CD4-positive, CD25-positive, alpha-beta regulatory T cell (primary cell): ENCODE data around the gene TPPP. TPM values are rescaled to one million over a fixed set of nuclear protein-coding genes. Genes with fewer than 3 reads are reported as not detected.

Source experiments
- ATAC-seq, 2 donors: fragments of 150-1000 bp; cut with Tn5 transposase; one replicate each; pipeline ENCODE4 v1.10.0; 2021; ENCODE audit warnings: low read depth in 2 of 2, moderate number of reproducible peaks in 2 of 2, moderate library complexity in 1 of 2
- DNase-seq, 3 donors: peaks; one replicate each; pipeline versions ENCODE4 v3.0.0 to v3.0.0-alpha.2; 2012 to 2022; ENCODE audit warnings: mixed read lengths in 1 of 3
- H3K27ac ChIP-seq: one replicate; pipeline ENCODE4 v1.7.0; 2013; ENCODE audit warnings: mild to moderate bottlenecking, low read length; ENCODE audit not compliant: insufficient read depth, poor library complexity, severe bottlenecking
- H3K27me3 ChIP-seq: one replicate; pipeline ENCODE4 v1.7.0; 2013; ENCODE audit warnings: low read length; ENCODE audit not compliant: control insufficient read depth, insufficient read depth
- H3K36me3 ChIP-seq: one replicate; pipeline ENCODE4 v1.7.0; 2013; ENCODE audit warnings: mild to moderate bottlenecking, low read length, moderate library complexity; ENCODE audit not compliant: control insufficient read depth, insufficient read depth
- H3K4me1 ChIP-seq: 2 replicates; pipeline ENCODE4 v1.7.0; 2013; ENCODE audit warnings: mild to moderate bottlenecking, low read length; ENCODE audit not compliant: insufficient read depth, control insufficient read depth, poor library complexity, severe bottlenecking
- H3K4me3 ChIP-seq: one replicate; pipeline ENCODE4 v1.7.0; 2013; ENCODE audit warnings: low read depth, mild to moderate bottlenecking, low read length, moderate library complexity
- H3K9me3 ChIP-seq, 2 experiments: 1 replicate in 1 of 2; 2 replicates in 1 of 2; pipeline ENCODE4 v1.7.0; 2013; ENCODE audit warnings: low read length in 2 of 2, mild to moderate bottlenecking in 1 of 2, moderate library complexity in 1 of 2; ENCODE audit not compliant: control insufficient read depth in 2 of 2
- H3K27ac Mint-ChIP-seq, 3 donors: one replicate each; pipeline ENCODE4 v1.8.0; 2020 to 2022; ENCODE audit warnings: mild to moderate bottlenecking in 3 of 3, mixed read lengths in 3 of 3, moderate library complexity in 2 of 3
- H3K27me3 Mint-ChIP-seq: one replicate; pipeline ENCODE4 v1.8.0; 2022; ENCODE audit warnings: mild to moderate bottlenecking, mixed read lengths
- H3K36me3 Mint-ChIP-seq: one replicate; pipeline ENCODE4 v1.8.0; 2020; ENCODE audit warnings: mixed read lengths
- H3K4me1 Mint-ChIP-seq, 4 donors: one replicate each; pipeline ENCODE4 v1.8.0; 2020 to 2022; ENCODE audit warnings: mixed read lengths in 4 of 4, mild to moderate bottlenecking in 1 of 4
- H3K4me3 Mint-ChIP-seq, 4 donors: one replicate each; pipeline ENCODE4 v1.8.0; 2020 to 2022; ENCODE audit warnings: mild to moderate bottlenecking in 4 of 4, mixed read lengths in 4 of 4, moderate library complexity in 3 of 4
- H3K9me3 Mint-ChIP-seq, 7 donors: one replicate each; pipeline ENCODE4 v1.8.0; 2020 to 2022; ENCODE audit warnings: mixed read lengths in 7 of 7, mild to moderate bottlenecking in 3 of 7, moderate library complexity in 2 of 7
- polyA plus RNA-seq, 4 donors: library from polyadenylated mRNA; unstranded; fragments of 300-500 nt; fragmentation: Illumina TruSeq; gene quantifications; one replicate each; pipeline ENCODE4 v1.2.3, GENCODE V29; 2021
- total RNA-seq: library from RNA; stranded (reverse); gene quantifications from one replicate; pipeline ENCODE4 v1.2.3, GENCODE V29; 2022

TPPP gene
- total and polyA plus RNA-seq, 5 donors from 2014 or later: 0.03 to 12.4 (median 0.26) TPM

DNA sequence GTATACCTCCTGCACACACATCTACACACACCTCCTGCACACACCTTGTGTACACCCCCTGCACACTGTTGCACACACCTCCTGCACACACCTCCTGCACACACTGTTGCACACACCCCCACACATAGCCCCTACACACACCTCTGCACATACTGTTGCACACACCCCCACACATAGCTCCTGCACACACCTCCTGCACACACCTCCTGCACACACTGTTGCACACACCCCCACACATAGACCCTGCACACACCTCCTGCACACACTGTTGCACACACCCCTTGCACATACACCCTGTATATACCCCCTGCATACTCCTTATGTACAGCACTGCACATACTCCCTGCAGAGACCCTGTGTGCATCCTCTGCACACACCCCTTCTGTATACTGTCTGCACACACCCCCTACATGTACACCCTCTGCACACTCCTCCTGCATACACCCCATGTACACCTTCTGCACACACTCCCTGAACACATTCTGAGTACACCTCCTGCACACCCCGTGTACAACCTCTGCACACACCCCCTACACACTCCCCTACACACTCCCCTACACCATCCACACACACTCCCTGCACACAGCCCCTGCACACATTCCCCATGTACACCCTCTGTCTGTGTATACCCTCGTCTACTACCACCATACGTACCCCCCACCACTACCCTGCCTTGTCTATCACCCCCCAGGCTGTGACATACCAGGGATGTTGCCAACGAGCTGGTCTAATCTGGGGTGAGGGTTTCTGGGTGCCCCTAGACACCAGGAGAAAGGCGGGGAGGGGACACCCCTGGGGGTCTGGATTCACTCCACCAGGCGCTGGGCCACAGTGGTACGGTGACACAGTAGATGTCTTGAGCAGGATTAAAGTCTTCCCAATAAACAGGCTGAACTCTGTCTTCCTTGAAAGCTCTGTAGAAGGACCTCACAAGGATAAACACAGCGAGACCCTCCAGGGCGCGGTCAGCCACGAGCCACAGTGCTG lies 82.1 kb downstream of the TPPP start:
- H3K4me3 ChIP-seq: peak overlapping the region; percentile 55
- Mint-ChIP-seq H3K27me3 (peaks cover 5% of the 10 kb centered on the region), H3K4me1 (peaks cover 16 to 50% (median 32%) of the 10 kb centered on the region in 4 donors), H3K4me3 (peak overlapping the region; percentile 66 to 94 (median 84)), H3K36me3 (no peaks in the 10 kb centered on the region), H3K27ac (peak overlapping the region; percentile 26 to 69 (median 38)), H3K9me3 (peaks cover 0 to 4% (median 0%) of the 10 kb centered on the region in 7 donors)
- H3K36me3 ChIP-seq: no peaks in the 10 kb centered on the region
- DNase-seq (no peak), ATAC-seq (no peak)
- H3K27ac ChIP-seq: no peak overlapping the region
- peaks cover 18% of the 10 kb centered on the region for H3K4me1 ChIP-seq
- no peaks in the 10 kb centered on the region for H3K9me3 ChIP-seq
- no peaks in the 10 kb centered on the region for H3K27me3 ChIP-seq

DNA sequence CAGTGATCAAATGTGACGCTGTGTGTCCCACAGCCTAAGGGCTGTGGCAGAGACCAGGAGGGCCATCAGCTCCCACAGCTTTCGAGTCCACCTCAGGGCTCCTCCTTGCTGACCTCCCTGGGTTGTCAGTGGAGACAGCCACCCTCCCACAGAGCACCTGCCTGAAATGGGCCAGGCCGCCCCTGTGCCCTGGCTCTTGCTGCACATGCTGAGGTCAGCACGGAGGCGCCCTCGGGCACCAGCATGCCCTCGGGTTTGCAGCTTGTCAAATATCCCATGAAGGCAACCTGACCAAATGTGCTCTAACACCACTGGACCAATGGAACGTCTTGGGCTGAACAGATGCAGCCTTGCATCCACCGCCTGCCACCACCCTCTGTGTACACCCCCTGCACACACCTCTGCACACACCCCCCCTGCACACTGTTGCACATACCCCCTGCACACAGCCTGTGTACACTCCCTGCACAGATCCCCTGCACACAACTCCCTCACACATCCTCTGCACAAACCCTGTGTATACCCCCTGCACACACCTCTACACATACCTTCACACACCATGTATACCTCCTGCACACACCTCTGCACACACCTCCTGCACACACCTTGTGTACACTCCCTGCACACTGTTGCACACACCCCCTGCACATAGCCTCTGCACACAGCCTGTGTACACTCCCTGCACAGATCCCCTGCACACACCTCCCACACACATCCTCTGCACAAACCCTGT lies 83.0 kb downstream of the TPPP start:
- Histone ChIP-seq H3K4me1 (peaks cover 18% of the 10 kb centered on the region), H3K27me3 (no peaks in the 10 kb centered on the region), H3K27ac (no peak overlapping the region), H3K36me3 (no peaks in the 10 kb centered on the region), H3K9me3 (no peaks in the 10 kb centered on the region), H3K4me3 (no peak overlapping the region)
- Mint-ChIP-seq H3K4me3 (peak overlapping the region; percentile 34 to 94 (median 84)), H3K27me3 (peaks cover 5% of the 10 kb centered on the region), H3K4me1 (peaks cover 10 to 45% (median 26%) of the 10 kb centered on the region in 4 donors), H3K9me3 (peaks cover 0 to 2% (median 0%) of the 10 kb centered on the region in 7 donors), H3K27ac (no peak overlapping the region), H3K36me3 (no peaks in the 10 kb centered on the region)
- no peak for DNase-seq
- no peak for ATAC-seq

Other genes with a start within 250 kb of the TPPP start
- 2.0 TPM for gene SLC9A3, start 168.9 kb downstream of the TPPP start, total RNA-seq
- gene SLC9A3, start 168.9 kb downstream of the TPPP start, polyA plus RNA-seq: 1 to 10 TPM; 2.6 to 3.1 (median 2.9) TPM
- gene CEP72, start 81.0 kb downstream of the TPPP start, total RNA-seq: 12.3 TPM
- gene CEP72, start 81.0 kb downstream of the TPPP start, polyA plus RNA-seq: 1 to 10 TPM; 3.2 to 5.2 (median 3.8) TPM
- 17.7 TPM for gene ZDHHC11B, start 91.4 kb upstream of the TPPP start, total RNA-seq
- gene ZDHHC11B, start 91.4 kb upstream of the TPPP start, polyA plus RNA-seq: not detected
- gene ZDHHC11, start 157.6 kb upstream of the TPPP start, total RNA-seq: 18.3 TPM
- gene ZDHHC11, start 157.6 kb upstream of the TPPP start, polyA plus RNA-seq: not detected
- gene BRD9, start 199.4 kb upstream of the TPPP start, total RNA-seq: 139 TPM
- gene BRD9, start 199.4 kb upstream of the TPPP start, polyA plus RNA-seq: 10 to 100 TPM in 3 of 4 donors, 1 to 10 TPM in 1; 9.7 to 15.9 (median 12.0) TPM
- 1.2 TPM for gene TRIP13, start 199.5 kb upstream of the TPPP start, total RNA-seq
- 1 to 10 TPM; 1.1 to 1.7 (median 1.3) TPM for gene TRIP13, start 199.5 kb upstream of the TPPP start, polyA plus RNA-seq